H1 (cell line): ENCODE data around the gene SFXN2. TPM values are rescaled to one million over a fixed set of nuclear protein-coding genes. Genes with fewer than 3 reads are reported as not detected.
A peak's percentile ranks its signal among the peaks of the same experiment; 100 is the strongest.

Source experiments
- CTCF ChIA-PET: fragments of 300-600 bp; sonication (Branson Sonifier 250); formaldehyde crosslinking; loops from one replicate; lab custom pipeline; 2021; ENCODE audit not compliant: partially characterized antibody; lab: Charles Lee
- POLR2A ChIA-PET: fragments of 300-600 bp; sonication (Branson Sonifier 250); formaldehyde crosslinking; loops from one replicate; lab custom pipeline; 2021; ENCODE audit warnings: inconsistent platforms; ENCODE audit not compliant: partially characterized antibody; lab: Charles Lee
- DNase-seq, 2 experiments: peaks; one replicate each; pipeline versions ENCODE4 v3.0.0 to v3.0.0-alpha.2; 2010 to 2022; ENCODE audit warnings: low spot score in 2 of 2, low read depth in 1 of 2, mixed read lengths in 1 of 2
- FAIRE-seq: peaks from 2 replicates; lab custom pipeline; 2011; peaks lifted over from hg19 to GRCh38; lab: Jason Lieb, UNC
- H2AFZ ChIP-seq: 2 replicates; pipeline ENCODE4 v1.8.1; 2012; ENCODE audit warnings: low read length, inconsistent platforms
- H2AK5ac ChIP-seq: 2 replicates; pipeline ENCODE4 v1.6.1; 2013; ENCODE audit warnings: low read depth, low read length
- H2BK120ac ChIP-seq: replicated peaks from 2 replicates; pipeline ENCODE3; 2013; ENCODE audit warnings: low read depth, low read length, inconsistent platforms
- H2BK12ac ChIP-seq: 2 replicates; pipeline ENCODE4 v1.6.1; 2013; ENCODE audit warnings: low read depth, low read length
- H2BK15ac ChIP-seq: 2 replicates; pipeline ENCODE4 v1.6.1; 2013; ENCODE audit warnings: low read length
- H2BK20ac ChIP-seq: 2 replicates; pipeline ENCODE4 v1.6.1; 2013; ENCODE audit warnings: low read length
- H2BK5ac ChIP-seq: 2 replicates; pipeline ENCODE4 v1.6.1; 2013; ENCODE audit warnings: low read depth, low read length
- H3K14ac ChIP-seq: 2 replicates; pipeline ENCODE4 v1.6.1; 2013; ENCODE audit warnings: inconsistent platforms; ENCODE audit not compliant: insufficient read length
- H3K18ac ChIP-seq: 2 replicates; pipeline ENCODE4 v1.6.1; 2013; ENCODE audit warnings: low read length; ENCODE audit errors: extremely low read depth
- H3K23ac ChIP-seq: 2 replicates; pipeline ENCODE4 v1.6.1; 2013; ENCODE audit warnings: inconsistent platforms; ENCODE audit not compliant: insufficient read length
- H3K23me2 ChIP-seq: 2 replicates; pipeline ENCODE4 v1.6.1; 2013; ENCODE audit warnings: low read depth, low read length
- H3K27ac ChIP-seq: 2 replicates; pipeline ENCODE4 v1.6.1; 2011; ENCODE audit warnings: low read depth, low read length, inconsistent platforms
- H3K27me3 ChIP-seq, 4 experiments: replicated peaks in 1 of 4; 1 replicate in 1 of 4; 2 replicates in 3 of 4; pipeline versions ENCODE4 v1.6.1 to v1.8.1; 2011 to 2013; ENCODE audit warnings: low read length in 3 of 4, mild to moderate bottlenecking in 3 of 4, inconsistent platforms in 2 of 4, mixed read lengths in 2 of 4, moderate library complexity in 1 of 4; ENCODE audit not compliant: control insufficient read depth in 3 of 4, insufficient read depth in 3 of 4; ENCODE audit errors: extremely low read depth in 1 of 4
- H3K36me3 ChIP-seq, 4 experiments: 2 replicates each; pipeline versions ENCODE4 v1.6.1 to v1.8.1; 2011 to 2013; ENCODE audit warnings: mild to moderate bottlenecking in 4 of 4, low read length in 3 of 4, moderate library complexity in 2 of 4, control low read depth in 1 of 4, inconsistent platforms in 1 of 4; ENCODE audit not compliant: insufficient read depth in 4 of 4, control insufficient read depth in 2 of 4
- H3K4ac ChIP-seq: replicated peaks from 2 replicates; pipeline ENCODE3; 2013; ENCODE audit warnings: low read length, low read depth, mixed read lengths, inconsistent platforms; ENCODE audit not compliant: insufficient read length
- H3K4me1 ChIP-seq, 4 experiments: replicated peaks in 1 of 4; 1 replicate in 1 of 4; 2 replicates in 3 of 4; pipeline versions ENCODE4 v1.6.1 to v1.8.1; 2011 to 2013; ENCODE audit warnings: low read length in 3 of 4, inconsistent platforms in 2 of 4, mixed read lengths in 1 of 4; ENCODE audit not compliant: insufficient read depth in 4 of 4, control insufficient read depth in 3 of 4
- H3K4me2 ChIP-seq, 2 experiments: 2 replicates each; pipeline versions ENCODE4 v1.6.1 to v1.8.1; 2011 to 2013; ENCODE audit warnings: low read depth in 2 of 2, low read length in 2 of 2, control low read depth in 1 of 2, inconsistent platforms in 1 of 2, mild to moderate bottlenecking in 1 of 2; ENCODE audit not compliant: insufficient read depth in 1 of 2
- H3K4me3 ChIP-seq, 4 experiments: fragments of 200-600, 300-600 bp in 1 of 4; sonication (generic), shearing (Covaris generic), sonication (Bioruptor Twin) in 1 of 4; 2 replicates each; pipeline versions ENCODE4 v1.5.1 to v1.8.1; 2011 to 2016; ENCODE audit warnings: low read length in 4 of 4, low read depth in 3 of 4, control low read depth in 2 of 4, inconsistent platforms in 2 of 4, mild to moderate bottlenecking in 2 of 4, mixed read lengths in 1 of 4, moderate library complexity in 1 of 4; ENCODE audit not compliant: insufficient read depth in 2 of 4; ENCODE audit errors: extremely low read depth in 1 of 4
- H3K56ac ChIP-seq: replicated peaks from 2 replicates; pipeline ENCODE3; 2013; ENCODE audit warnings: low read depth, mild to moderate bottlenecking, mixed read lengths, low read length, inconsistent platforms; ENCODE audit not compliant: insufficient read length
- H3K79me1 ChIP-seq: 2 replicates; pipeline ENCODE4 v1.6.1; 2013; ENCODE audit warnings: low read depth, low read length, control low read depth
- H3K79me2 ChIP-seq, 2 experiments: 2 replicates each; pipeline versions ENCODE4 v1.6.1 to v1.8.1; 2012 to 2013; ENCODE audit warnings: low read length in 2 of 2, mild to moderate bottlenecking in 2 of 2, inconsistent platforms in 1 of 2; ENCODE audit not compliant: insufficient read depth in 2 of 2, control insufficient read depth in 1 of 2
- H3K9ac ChIP-seq, 4 experiments: replicated peaks in 1 of 4; 1 replicate in 1 of 4; 2 replicates in 3 of 4; pipeline versions ENCODE4 v1.6.1 to v1.8.1; 2011 to 2013; ENCODE audit warnings: low read depth in 3 of 4, low read length in 3 of 4, control low read depth in 2 of 4, mild to moderate bottlenecking in 2 of 4, moderate library complexity in 2 of 4, inconsistent platforms in 1 of 4; ENCODE audit errors: extremely low read depth in 1 of 4
- H3K9me3 ChIP-seq, 2 experiments: 2 replicates each; pipeline versions ENCODE4 v1.6.1 to v1.8.1; 2012 to 2013; ENCODE audit warnings: mild to moderate bottlenecking in 2 of 2, moderate library complexity in 2 of 2, control low read depth in 1 of 2, inconsistent platforms in 1 of 2, low read depth in 1 of 2, low read length in 1 of 2, mixed read lengths in 1 of 2; ENCODE audit not compliant: insufficient read depth in 2 of 2
- H4K20me1 ChIP-seq, 2 experiments: replicated peaks in 1 of 2; 2 replicates each; pipeline versions ENCODE3 to v1.8.1; 2011 to 2013; ENCODE audit warnings: inconsistent platforms in 2 of 2, low read length in 2 of 2, mild to moderate bottlenecking in 1 of 2; ENCODE audit not compliant: insufficient read depth in 2 of 2, control insufficient read depth in 1 of 2
- H4K5ac ChIP-seq: 2 replicates; pipeline ENCODE4 v1.6.1; 2013; ENCODE audit warnings: low read length, low read depth, mixed read lengths, inconsistent platforms; ENCODE audit not compliant: insufficient read length
- H4K8ac ChIP-seq: 2 replicates; pipeline ENCODE4 v1.8.0; 2013; ENCODE audit warnings: mild to moderate bottlenecking, moderate library complexity, low read length, inconsistent platforms; ENCODE audit not compliant: insufficient read depth; ENCODE audit errors: extremely low read depth
- H4K91ac ChIP-seq: replicated peaks from 2 replicates; pipeline ENCODE3; 2013; ENCODE audit warnings: low read length, mixed read lengths, inconsistent platforms; ENCODE audit not compliant: insufficient read length
- ASH2L ChIP-seq: fragments of 200-600, 300-600 bp; sonication (generic); IDR thresholded peaks from one replicate; pipeline ENCODE4 v1.7.1; 2017; ENCODE audit warnings: low read length
- E2F6 ChIP-seq: IDR thresholded peaks from 2 replicates; pipeline ENCODE4 v1.6.1; 2012; ENCODE audit warnings: inconsistent platforms
- EGR1 ChIP-seq: IDR thresholded peaks from 2 replicates; pipeline ENCODE4 v1.6.1; 2011; ENCODE audit warnings: low read depth, low read length, borderline replicate concordance
- EZH2 ChIP-seq: fragments of 200-600 bp; sonication (generic); IDR thresholded peaks from 2 replicates; pipeline ENCODE4 v1.7.1; 2012; ENCODE audit warnings: low read depth, mild to moderate bottlenecking, moderate library complexity, low read length, inconsistent platforms; ENCODE audit not compliant: severe bottlenecking
- HDAC2 ChIP-seq, 2 experiments: fragments of 300-600 bp in 1 of 2; sonication (generic) in 1 of 2; IDR thresholded peaks; 2 replicates each; pipeline ENCODE4 v1.6.1; 2011 to 2012; ENCODE audit warnings: low read depth in 2 of 2, low read length in 2 of 2, mild to moderate bottlenecking in 2 of 2, moderate library complexity in 2 of 2, borderline replicate concordance in 1 of 2, inconsistent platforms in 1 of 2
- RFX5 ChIP-seq: IDR thresholded peaks from 2 replicates; pipeline ENCODE4 v1.6.1; 2011; ENCODE audit warnings: low read depth, low read length, improper control_type of control experiment, borderline replicate concordance
- SP1 ChIP-seq: IDR thresholded peaks from 2 replicates; pipeline ENCODE4 v1.6.1; 2011; ENCODE audit warnings: low read depth, low read length
- SUZ12 ChIP-seq: fragments of 200-600 bp; sonication (generic); IDR thresholded peaks from 2 replicates; pipeline ENCODE4 v1.6.1; 2012; ENCODE audit warnings: mild to moderate bottlenecking, inconsistent platforms, low read length, moderate library complexity, mixed read lengths
- WGBS, 2 experiments: shearing (Covaris generic) in 1 of 2; methylation state at CpG; one replicate each; pipeline versions ENCODE4 v1.1.6 to v1.1.7; 2013 to 2015; ENCODE audit warnings: low lambda C conversion rate in 2 of 2, mixed read lengths in 2 of 2, inconsistent platforms in 1 of 2, low coverage in 1 of 2, missing lambda C conversion rate in 1 of 2; ENCODE audit not compliant: insufficient replicate concordance in 2 of 2, insufficient coverage in 1 of 2, insufficient read length in 1 of 2; ENCODE audit errors: extremely low coverage in 1 of 2, missing lambda C conversion rate in 1 of 2; 5-methylcytosine and 5-hydroxymethylcytosine counted together
- polyA plus RNA-seq, 7 experiments: library from polyadenylated mRNA; depleted of rRNA in 3 of 7; stranded (reverse) in 5 of 7; unstranded in 2 of 7; fragments of >200 nt in 5 of 7; fragments of 200-250 nt in 2 of 7; gene quantifications; 1 replicate in 5 of 7; 2 replicates in 1 of 7; 4 replicates in 1 of 7; pipeline versions ENCODE4 v1.2.1 to v1.2.3, GENCODE V29; 2011 to 2013; ENCODE audit warnings: missing spikeins in 2 of 7, mixed read lengths in 2 of 7
- total RNA-seq: library from RNA; stranded (reverse); fragmentation: NEBNext Ultra II Directional; extraction: Animal tissue kit (Norgen Biotek cat#: 25700); gene quantifications from 2 replicates; pipeline ENCODE4 v1.2.1, GENCODE V29; 2021
- TF ChIP-seq, protein P1 (sequence below): IDR thresholded peaks from 2 replicates; pipeline ENCODE4 v1.6.1; 2012; ENCODE audit warnings: inconsistent platforms

Gene SFXN2
- total and polyA plus RNA-seq, 2 of the 8 experiments (the other 6 are each of a cell fraction or from before 2014, with no cell fraction given): 20.5 to 23.5 TPM

DNA sequence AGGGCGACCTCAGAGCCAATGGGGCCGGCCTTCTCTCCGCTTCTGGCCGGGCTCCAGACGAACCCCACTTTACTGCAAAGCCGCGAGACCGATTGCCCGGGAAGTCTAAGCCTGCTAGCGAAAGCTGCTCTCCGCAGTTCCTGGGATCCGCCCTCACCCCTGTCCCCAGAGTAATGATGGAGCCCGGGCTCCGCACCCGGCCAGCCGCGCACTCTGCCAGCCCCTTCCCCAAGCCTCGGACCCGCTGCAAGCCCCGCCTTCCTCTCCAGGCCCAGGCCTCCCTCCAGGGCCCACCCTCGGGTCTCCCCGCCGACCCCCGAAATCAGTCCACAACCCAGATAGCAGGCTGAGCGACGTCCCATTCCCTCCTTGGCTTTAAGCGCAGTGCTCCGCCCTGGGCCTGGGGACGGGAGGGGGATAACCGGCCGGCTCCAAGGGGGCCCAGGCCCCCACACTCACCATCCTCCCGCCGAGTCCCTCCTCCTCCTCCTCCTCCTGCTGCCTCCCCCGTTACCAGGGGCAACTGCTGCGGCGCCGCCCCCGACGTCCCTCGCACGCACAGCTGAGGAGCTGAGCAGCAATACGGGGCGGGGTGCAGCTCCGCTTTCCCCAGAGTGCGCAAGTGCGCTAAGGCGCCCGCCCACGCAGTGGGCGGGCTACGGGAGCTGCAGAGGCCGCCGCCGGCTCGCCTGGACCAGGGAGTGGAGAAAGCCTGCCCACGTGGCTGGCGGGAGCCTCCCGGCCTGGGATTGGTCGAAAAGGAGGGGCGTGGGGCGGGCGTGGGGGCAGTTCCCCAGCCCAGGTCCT, 419 bp upstream of the SFXN2 start, which contains the start of gene ARL3:
Gene ARL3, minus strand, starts transcription at position 584 of the 807 bp plus-strand sequence. Its CDS starts 122 bp downstream, at position 462.
- Histone ChIP-seq H3K79me1 (peaks cover 4% of the 10 kb centered on the region; the same call in 1 of the 2 replicates), H3K4ac (peak within 1 kb of the TSS; percentile 75), H3K79me2 (peaks cover 0 to 76% of the 10 kb centered on the region in 2 experiments; a peak in 2 of 4 replicates), H2BK20ac (no peak within 1 kb of the TSS), H2BK5ac (peak within 1 kb of the TSS; percentile 71), H2AFZ (peak within 1 kb of the TSS; percentile 25; the same call in 1 of the 2 replicates), H2BK12ac (no peak within 1 kb of the TSS; the same call in 1 of the 2 replicates), H2BK15ac (peak within 1 kb of the TSS; percentile 94; the same call in 1 of the 2 replicates), H3K56ac (peak within 1 kb of the TSS; percentile 72), H3K23me2 (peaks cover 8% of the 10 kb centered on the region; the same call in 1 of the 2 replicates), H3K14ac (no peak within 1 kb of the TSS), H3K9me3 (no peaks in the 10 kb centered on the region), H2AK5ac (peak within 1 kb of the TSS; percentile 92; the same call in 1 of the 2 replicates), H3K27ac (peak within 1 kb of the TSS; percentile 89), H3K4me2 (peak within 1 kb of the TSS; percentile 78 to 83), H3K18ac (peak within 1 kb of the TSS; percentile 93), H4K20me1 (peaks cover 2 to 12% of the 10 kb centered on the region in 2 experiments), H4K8ac (peak within 1 kb of the TSS; percentile 95; the same call in 1 of the 2 replicates), H3K36me3 (peaks cover 0 to 9% (median 2%) of the 10 kb centered on the region in 4 experiments; a peak in 4 of 8 replicates), H3K27me3 (no peaks in the 10 kb centered on the region), H3K4me3 (peak within 1 kb of the TSS; percentile 85 to 96 (median 92)), H4K91ac (peak within 1 kb of the TSS; percentile 80), H3K4me1 (peaks cover 5 to 22% (median 14%) of the 10 kb centered on the region in 4 experiments; a peak in 6 of 7 replicates), H4K5ac (peak within 1 kb of the TSS; percentile 98), H3K9ac (peak within 1 kb of the TSS; percentile 60 to 93 (median 88)), H2BK120ac (peak within 1 kb of the TSS; percentile 59), H3K23ac (no peak within 1 kb of the TSS)
- CTCF ChIA-PET: interaction anchor here (0.7 to 2.1 kb wide), 15 partner anchors 10 to 439 kb away, joined by 3 to 10 read pairs (median 3); no protein-coding TSS in a partner anchor
- no peak for FAIRE-seq
- POLR2A ChIA-PET: interaction anchor here (0.5 to 7.3 kb wide), 22 partner anchors 12 to 660 kb away, joined by 3 to 53 read pairs (median 4); partner anchors contain the start of genes AS3MT, CNNM2, TRIM8 and WBP1L
- WGBS, 2 experiments: 2% methylated on average over 45 of the region's 62 CpGs; no CpG with 5 or more reads in 1 of the 2 experiments
- peak; percentile 97 for DNase-seq
- TF ChIP-seq RFX5 (no peak), ASH2L (peak; percentile 78), E2F6 (peak; percentile 79), EZH2 (no peak), EGR1 (peak; percentile 100), SP1 (peak; percentile 57), SUZ12 (no peak), HDAC2 (IDR thresholded peaks at IDR 0.05; ENCODE audit: borderline replicate concordance in 1 of 2, low read depth in 2 of 2, low read length in 2 of 2) (0 out of 4 replicates have a peak, but pooled peaks of 1 of the 2 experiments have one; percentile 2)
- TF ChIP-seq, protein P1, sequence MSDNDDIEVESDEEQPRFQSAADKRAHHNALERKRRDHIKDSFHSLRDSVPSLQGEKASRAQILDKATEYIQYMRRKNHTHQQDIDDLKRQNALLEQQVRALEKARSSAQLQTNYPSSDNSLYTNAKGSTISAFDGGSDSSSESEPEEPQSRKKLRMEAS: no peak; the same call in 1 of the 2 replicates
